DMS 273 treated with DMSO at 0.1 percent for 48 hours (cell line): ENCODE results near the gene KLK3.

ENCODE experiments used
- DNase-seq: peaks from one replicate; lab custom pipeline; 2025; lab: John Stamatoyannopoulos, UW

KLK3 gene

GRCh38 chr19:50898018-50898417 is 43.3 kb downstream of the KLK3 start:
- DNase-seq, result no peak

DNA sequence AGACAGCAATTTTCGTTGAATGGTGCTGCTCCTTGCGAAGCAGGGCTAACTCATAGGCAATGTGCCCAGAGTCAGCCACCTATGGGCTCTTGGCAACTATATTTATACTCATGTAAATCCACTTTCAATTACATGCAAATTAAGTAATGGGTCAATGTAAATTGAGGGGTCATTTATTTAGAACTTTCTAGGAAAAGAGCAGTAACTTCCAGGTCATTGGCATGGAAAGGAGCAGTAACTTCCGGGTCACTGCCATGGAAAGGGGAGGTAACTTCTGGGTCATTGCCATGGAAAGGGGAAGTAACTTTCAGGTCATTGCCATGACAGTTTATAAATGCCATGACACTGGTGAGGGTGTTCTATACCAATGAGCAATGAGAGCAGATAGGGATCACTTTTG is 44.9 kb downstream of the KLK3 start:
- no peak for DNase-seq

- no peak for DNase-seq
Observed at GRCh38 chr19:50902640-50903039, 47.9 kb downstream of the KLK3 start.

- DNase-seq, result no peak
Observed at GRCh38 chr19:50906217-50906616, 51.5 kb downstream of the KLK3 start.

GRCh38 chr19:50908336-50908735 is 53.6 kb downstream of the KLK3 start:
- no peak for DNase-seq

DNA sequence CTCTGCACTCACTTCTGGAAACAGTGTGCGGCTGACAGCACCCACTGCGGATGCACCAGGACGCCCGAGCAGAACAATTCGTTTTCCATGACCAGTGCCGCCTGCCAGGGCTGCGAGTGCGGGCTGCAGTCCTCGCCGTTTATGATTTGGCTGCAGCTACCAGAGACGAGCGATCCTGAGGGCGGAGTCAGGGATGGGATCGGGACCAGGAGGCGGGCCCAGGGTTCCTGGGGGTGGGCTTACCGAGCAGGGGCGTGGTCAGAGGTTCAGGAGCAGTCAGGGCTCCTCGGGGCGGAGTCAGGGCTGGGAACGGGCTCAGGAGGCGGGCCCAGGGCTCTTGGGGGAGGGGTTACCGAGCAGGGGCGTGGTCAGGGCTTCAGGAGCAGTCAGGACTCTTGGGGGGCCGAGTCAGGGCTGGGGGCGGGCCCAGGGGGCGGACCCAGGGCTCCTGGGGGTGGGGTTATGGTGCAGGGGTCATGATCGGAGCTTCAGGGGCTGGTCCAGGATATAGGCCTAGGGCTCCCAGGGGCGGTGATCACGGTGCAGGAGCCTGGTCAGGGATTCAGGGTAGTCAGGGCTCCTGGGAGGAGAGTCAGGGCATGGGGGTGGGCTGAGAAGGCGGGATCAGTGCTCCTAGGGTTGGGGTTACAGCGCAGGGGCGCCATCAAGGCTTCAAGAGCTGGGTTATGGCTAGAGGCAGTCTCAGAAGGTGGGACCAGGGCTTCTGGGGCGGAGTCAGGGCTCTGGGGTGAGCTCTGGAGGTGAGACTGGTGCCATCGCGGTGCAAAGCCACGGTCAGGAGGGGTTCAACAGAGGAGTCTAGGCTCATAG is 54.7 kb downstream of the KLK3 start:
- no peak for DNase-seq
